ENCODE data around the gene TYW1B.
"Not testable (repeated sequence)": the region's sequence is repeated elsewhere in the genome, so short reads cannot be mapped to it uniquely, and the experiment has no call there.

- TF ChIP-seq CTCF (IDR thresholded peaks at IDR 0.05; ENCODE audit: poor library complexity); EZH2 (IDR thresholded peaks at IDR 0.05; ENCODE audit: borderline replicate concordance); EZH2phosphoT487 (IDR thresholded peaks at IDR 0.05; ENCODE audit: low read depth, severe bottlenecking, unreplicated experiment): not testable (repeated sequence)
Measured at GRCh38 chr7:72643708-72644107, 184.3 kb downstream of the TYW1B start.

Data from hepatocyte (in vitro differentiated cells).